ENCODE data around the gene SYCE1L. TPM values are rescaled to one million over a fixed set of nuclear protein-coding genes. Genes with fewer than 3 reads are reported as not detected.

Gene SYCE1L
- total RNA-seq, 2 donors from 2014 or later = 0.81 TPM; not detected in 1

GRCh38 chr16:77212741-77213541, 13.7 kb downstream of the SYCE1L start:
- peak overlapping the region; percentile 81 for H3K4me3 ChIP-seq
- no peaks in the 10 kb centered on the region for H3K9me3 ChIP-seq
- DNase-seq (ENCODE audit: low spot score) (no peak), ATAC-seq (ENCODE audit: insufficient number of reproducible peaks, low FRiP score, low read depth) (peak; percentile 42)
- H3K4me1 ChIP-seq (ENCODE audit: control insufficient read depth in 1 of 2, low read depth in 2 of 2) = peaks cover 2 to 5% of the 10 kb centered on the region in 2 donors
- no peaks in the 10 kb centered on the region for H3K36me3 ChIP-seq
- peak overlapping the region; percentile 23 to 34 for H3K27ac ChIP-seq
- H3K27me3 ChIP-seq (replicated peaks; ENCODE audit: insufficient read depth) = no peaks in the 10 kb centered on the region
- TF ChIP-seq CTCF (IDR thresholded peaks at IDR 0.05) = no peak

- TF ChIP-seq CTCF (IDR thresholded peaks at IDR 0.05) = no peak
- DNase-seq (ENCODE audit: low spot score) (no peak), ATAC-seq (ENCODE audit: insufficient number of reproducible peaks, low FRiP score, low read depth) (no peak)
- H3K4me1 ChIP-seq (ENCODE audit: control insufficient read depth in 1 of 2, low read depth in 2 of 2) = peaks cover 2 to 5% of the 10 kb centered on the region in 2 donors
- H3K36me3 ChIP-seq = no peaks in the 10 kb centered on the region
- no peaks in the 10 kb centered on the region for H3K27me3 ChIP-seq (replicated peaks; ENCODE audit: insufficient read depth)
- H3K9me3 ChIP-seq = no peaks in the 10 kb centered on the region
- no peak overlapping the region for H3K4me3 ChIP-seq
- no peak overlapping the region for H3K27ac ChIP-seq
Measured at GRCh38 chr16:77213542-77214106, 14.4 kb downstream of the SYCE1L start.

- no peaks in the 10 kb centered on the region for H3K36me3 ChIP-seq
- no peaks in the 10 kb centered on the region for H3K27me3 ChIP-seq (replicated peaks; ENCODE audit: insufficient read depth)
- DNase-seq (ENCODE audit: low spot score) (no peak), ATAC-seq (ENCODE audit: insufficient number of reproducible peaks, low FRiP score, low read depth) (no peak)
- peaks cover 2 to 5% of the 10 kb centered on the region in 2 donors for H3K4me1 ChIP-seq (ENCODE audit: control insufficient read depth in 1 of 2, low read depth in 2 of 2)
- no peak overlapping the region for H3K27ac ChIP-seq
- H3K9me3 ChIP-seq = no peaks in the 10 kb centered on the region
- no peak overlapping the region for H3K4me3 ChIP-seq
- no peak for TF ChIP-seq CTCF (IDR thresholded peaks at IDR 0.05)
Measured at GRCh38 chr16:77214411-77215138, 15.4 kb downstream of the SYCE1L start.

GRCh38 chr16:77219437-77219836, 20.2 kb downstream of the SYCE1L start:
- Histone ChIP-seq H3K27me3 (replicated peaks; ENCODE audit: insufficient read depth) (no peaks in the 10 kb centered on the region), H3K4me1 (ENCODE audit: control insufficient read depth in 1 of 2, low read depth in 2 of 2) (peaks cover 0 to 4% of the 10 kb centered on the region in 2 donors), H3K27ac (no peak overlapping the region), H3K4me3 (no peak overlapping the region), H3K9me3 (no peaks in the 10 kb centered on the region), H3K36me3 (no peaks in the 10 kb centered on the region)
- no peak for TF ChIP-seq CTCF (IDR thresholded peaks at IDR 0.05)
- no peak for ATAC-seq (ENCODE audit: insufficient number of reproducible peaks, low FRiP score, low read depth)
- no peak for DNase-seq (ENCODE audit: low spot score)

- no peaks in the 10 kb centered on the region for H3K9me3 ChIP-seq
- H3K36me3 ChIP-seq = no peaks in the 10 kb centered on the region
- H3K4me3 ChIP-seq = no peak overlapping the region
- H3K27me3 ChIP-seq (replicated peaks; ENCODE audit: insufficient read depth) = no peaks in the 10 kb centered on the region
- H3K4me1 ChIP-seq (ENCODE audit: control insufficient read depth in 1 of 2, low read depth in 2 of 2) = peaks cover 0 to 4% of the 10 kb centered on the region in 2 donors
- no peak for ATAC-seq (ENCODE audit: insufficient number of reproducible peaks, low FRiP score, low read depth)
- no peak for TF ChIP-seq CTCF (IDR thresholded peaks at IDR 0.05)
- no peak overlapping the region for H3K27ac ChIP-seq
- DNase-seq (ENCODE audit: low spot score) = no peak
Measured at GRCh38 chr16:77220427-77220826, 21.2 kb downstream of the SYCE1L start.

Measured in thoracic aorta (tissue), 2 donors.